ENCODE data around the gene RBBP8NL. TPM values are rescaled to one million over a fixed set of nuclear protein-coding genes. Genes with fewer than 3 reads are reported as not detected.
A peak's percentile ranks its signal among the peaks of the same experiment; 100 is the strongest.

The RBBP8NL gene
- total RNA-seq, 6 experiments from 2014 or later = not detected

DNA sequence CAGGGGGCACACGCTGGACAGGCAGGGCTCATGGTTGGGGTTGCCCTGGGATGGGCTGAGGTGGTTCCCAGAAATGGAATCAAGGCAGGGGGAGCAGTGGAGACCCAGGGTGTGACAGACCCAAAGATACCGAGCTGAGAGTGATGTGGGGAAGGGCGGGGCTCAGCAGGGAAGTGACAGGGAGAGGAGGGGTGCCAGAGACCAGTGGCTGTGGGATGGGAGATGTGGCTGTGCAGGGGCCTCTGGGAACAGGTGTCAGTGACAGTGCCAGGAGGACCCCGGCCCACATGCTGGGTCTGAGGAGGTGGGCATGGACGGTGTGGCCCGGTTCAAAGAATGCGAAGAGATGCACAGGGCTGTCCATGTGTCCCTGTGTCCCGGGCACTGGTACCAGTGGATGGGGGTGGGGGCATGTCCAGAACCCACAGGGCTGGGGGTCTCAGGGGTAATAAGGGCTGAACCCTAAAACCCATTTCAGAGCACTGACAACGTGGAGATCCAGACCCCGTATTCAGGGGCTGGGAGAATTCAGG is 21.3 kb downstream of the RBBP8NL start:
- TF ChIP-seq, protein P1, sequence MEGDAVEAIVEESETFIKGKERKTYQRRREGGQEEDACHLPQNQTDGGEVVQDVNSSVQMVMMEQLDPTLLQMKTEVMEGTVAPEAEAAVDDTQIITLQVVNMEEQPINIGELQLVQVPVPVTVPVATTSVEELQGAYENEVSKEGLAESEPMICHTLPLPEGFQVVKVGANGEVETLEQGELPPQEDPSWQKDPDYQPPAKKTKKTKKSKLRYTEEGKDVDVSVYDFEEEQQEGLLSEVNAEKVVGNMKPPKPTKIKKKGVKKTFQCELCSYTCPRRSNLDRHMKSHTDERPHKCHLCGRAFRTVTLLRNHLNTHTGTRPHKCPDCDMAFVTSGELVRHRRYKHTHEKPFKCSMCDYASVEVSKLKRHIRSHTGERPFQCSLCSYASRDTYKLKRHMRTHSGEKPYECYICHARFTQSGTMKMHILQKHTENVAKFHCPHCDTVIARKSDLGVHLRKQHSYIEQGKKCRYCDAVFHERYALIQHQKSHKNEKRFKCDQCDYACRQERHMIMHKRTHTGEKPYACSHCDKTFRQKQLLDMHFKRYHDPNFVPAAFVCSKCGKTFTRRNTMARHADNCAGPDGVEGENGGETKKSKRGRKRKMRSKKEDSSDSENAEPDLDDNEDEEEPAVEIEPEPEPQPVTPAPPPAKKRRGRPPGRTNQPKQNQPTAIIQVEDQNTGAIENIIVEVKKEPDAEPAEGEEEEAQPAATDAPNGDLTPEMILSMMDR (IDR thresholded peaks at IDR 0.05) = no peak
- no peaks in the 10 kb centered on the region for H3K9me3 Mint-ChIP-seq
- H3K36me3 Mint-ChIP-seq (ENCODE audit: low read depth) = no peaks in the 10 kb centered on the region
- H3K27ac Mint-ChIP-seq = no peak overlapping the region; the same call in 1 of the 2 replicates
- peaks cover 11% of the 10 kb centered on the region for H3K4me1 Mint-ChIP-seq (ENCODE audit: low read depth)
- peak overlapping the region; percentile 81 for H3K4me3 Mint-ChIP-seq
- no peaks in the 10 kb centered on the region; the same call in none of the 2 replicates for H3K27me3 Mint-ChIP-seq (ENCODE audit: insufficient read depth)
- DNase-seq = no peak

DNA sequence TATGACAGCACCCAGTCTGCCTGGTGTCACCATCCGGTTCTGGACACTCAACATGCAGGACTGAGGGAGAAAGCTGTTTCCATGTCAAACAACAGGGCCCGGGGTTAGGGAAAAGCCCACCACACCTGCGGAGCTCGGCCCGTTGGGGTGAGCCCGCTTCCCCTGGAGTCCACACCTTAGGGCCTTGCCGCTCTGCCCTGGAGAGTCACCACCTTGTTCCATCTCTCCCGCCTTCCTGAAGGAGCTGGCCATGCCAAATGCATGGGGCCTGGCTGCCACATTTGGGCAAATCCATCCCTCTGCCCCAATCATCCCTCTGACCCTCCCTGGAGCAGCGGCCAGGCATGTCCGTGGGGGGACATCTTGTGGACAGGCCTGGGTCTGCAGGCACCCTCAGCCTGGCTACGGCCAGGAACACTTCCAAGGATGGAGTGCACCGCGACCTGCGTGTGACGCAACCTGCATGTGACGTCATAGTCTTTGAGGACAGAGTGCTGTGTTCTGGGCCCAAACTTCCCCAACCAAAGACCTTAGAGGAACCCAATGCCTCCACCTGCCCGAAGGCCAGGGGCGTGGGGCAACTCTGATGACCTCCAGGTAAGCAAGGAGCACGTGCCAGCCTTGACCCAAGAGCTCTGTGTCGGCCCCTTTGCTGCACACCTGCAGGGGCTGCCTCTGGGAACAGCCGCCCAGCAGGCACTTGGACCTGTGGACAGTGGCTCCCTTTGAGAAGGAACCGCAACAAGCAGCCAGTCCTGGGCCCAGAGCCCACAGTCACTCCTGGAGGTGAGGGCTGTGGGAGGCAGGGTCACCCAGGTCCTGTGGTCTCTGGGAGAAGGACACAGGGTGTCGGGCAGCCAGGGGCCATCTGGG is 22.0 kb downstream of the RBBP8NL start:
- Mint-ChIP-seq H3K4me1 (ENCODE audit: low read depth) (peaks cover 11% of the 10 kb centered on the region), H3K4me3 (peak overlapping the region; percentile 81), H3K36me3 (ENCODE audit: low read depth) (no peaks in the 10 kb centered on the region), H3K27ac (no peak overlapping the region; the same call in 1 of the 2 replicates), H3K9me3 (no peaks in the 10 kb centered on the region), H3K27me3 (ENCODE audit: insufficient read depth) (no peaks in the 10 kb centered on the region; the same call in none of the 2 replicates)
- DNase-seq = peak; percentile 37
- TF ChIP-seq, protein P1 (IDR thresholded peaks at IDR 0.05) = peak; percentile 63; the same call in 1 of the 2 replicates

DNA sequence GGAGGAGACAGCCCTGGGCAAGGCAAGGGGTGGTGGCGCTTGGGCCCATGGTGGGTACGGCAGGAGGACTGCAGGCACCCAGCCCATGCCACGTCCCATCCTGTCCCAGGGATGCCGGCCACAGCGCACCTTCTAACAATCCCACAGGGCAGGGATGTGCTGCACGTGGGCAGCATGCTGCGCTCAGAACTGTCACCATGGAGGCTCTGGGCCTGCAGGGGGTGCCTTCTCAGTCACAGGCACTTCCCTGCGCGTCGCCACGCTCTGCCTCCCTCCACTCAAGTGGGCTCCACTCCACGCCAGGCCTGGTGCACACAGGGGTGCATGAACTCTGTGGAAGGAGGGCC is 22.6 kb downstream of the RBBP8NL start:
- no peak for DNase-seq
- Mint-ChIP-seq H3K4me1 (ENCODE audit: low read depth) (peaks cover 11% of the 10 kb centered on the region), H3K4me3 (no peak overlapping the region), H3K27ac (no peak overlapping the region), H3K9me3 (no peaks in the 10 kb centered on the region), H3K36me3 (ENCODE audit: low read depth) (no peaks in the 10 kb centered on the region), H3K27me3 (ENCODE audit: insufficient read depth) (no peaks in the 10 kb centered on the region; the same call in none of the 2 replicates)
- TF ChIP-seq, protein P1 (IDR thresholded peaks at IDR 0.05) = no peak

DNA sequence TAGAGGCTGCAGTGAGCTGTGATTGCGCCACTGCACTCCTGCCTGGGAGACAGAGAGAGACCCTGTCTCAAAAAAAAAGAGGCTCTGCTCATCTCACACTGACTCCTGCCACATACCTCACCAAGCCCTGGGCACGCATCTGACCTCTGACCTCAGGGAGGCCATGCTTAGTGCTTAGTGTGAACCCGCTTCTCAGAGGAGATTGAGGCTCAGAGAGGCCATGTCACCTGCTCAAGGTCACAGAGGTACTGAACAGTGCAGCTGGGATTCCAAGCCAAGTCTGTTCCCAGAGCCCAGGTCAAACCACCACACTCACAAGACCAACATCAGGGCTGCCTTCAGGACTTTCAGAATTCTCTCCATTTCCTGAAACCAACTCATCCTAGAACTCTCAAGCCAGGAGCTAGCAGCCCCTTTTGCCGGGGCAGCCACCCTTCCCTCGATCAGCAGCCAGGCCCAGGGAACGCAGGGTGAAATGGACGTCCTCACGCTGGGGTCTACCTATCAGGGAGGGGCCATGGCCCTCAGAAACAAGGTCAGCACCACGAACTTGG is 23.1 kb downstream of the RBBP8NL start:
- H3K27ac Mint-ChIP-seq = no peak overlapping the region
- no peak for DNase-seq
- peaks cover 11% of the 10 kb centered on the region for H3K4me1 Mint-ChIP-seq (ENCODE audit: low read depth)
- TF ChIP-seq, protein P1 (IDR thresholded peaks at IDR 0.05) = no peak
- H3K9me3 Mint-ChIP-seq = no peaks in the 10 kb centered on the region
- H3K36me3 Mint-ChIP-seq (ENCODE audit: low read depth) = no peaks in the 10 kb centered on the region
- no peak overlapping the region for H3K4me3 Mint-ChIP-seq
- H3K27me3 Mint-ChIP-seq (ENCODE audit: insufficient read depth) = no peaks in the 10 kb centered on the region; the same call in 1 of the 2 replicates

DNA sequence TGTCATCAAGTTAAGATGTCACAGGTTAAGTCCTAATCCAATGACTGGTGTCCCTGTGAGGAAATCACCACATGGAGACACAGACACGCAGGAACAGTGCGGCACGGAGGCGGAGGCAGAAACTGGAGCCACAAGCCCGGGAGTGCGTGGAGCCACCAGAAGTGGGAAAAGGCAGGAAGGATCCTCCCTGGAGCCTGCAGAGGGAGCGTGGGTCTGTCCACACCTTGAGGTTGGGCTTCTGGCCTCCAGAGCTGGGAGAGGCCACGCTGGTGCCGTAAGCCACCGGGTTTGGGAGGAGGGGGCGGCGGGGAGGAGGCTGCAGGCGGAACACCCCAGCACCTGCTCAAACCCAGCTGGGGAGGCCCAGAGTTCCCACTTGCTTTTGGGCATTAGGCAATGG is 24.0 kb downstream of the RBBP8NL start:
- TF ChIP-seq, protein P1 (IDR thresholded peaks at IDR 0.05) = no peak
- H3K9me3 Mint-ChIP-seq = no peaks in the 10 kb centered on the region
- H3K27ac Mint-ChIP-seq = no peak overlapping the region
- no peak overlapping the region for H3K4me3 Mint-ChIP-seq
- no peaks in the 10 kb centered on the region; the same call in 1 of the 2 replicates for H3K27me3 Mint-ChIP-seq (ENCODE audit: insufficient read depth)
- no peaks in the 10 kb centered on the region for H3K36me3 Mint-ChIP-seq (ENCODE audit: low read depth)
- H3K4me1 Mint-ChIP-seq (ENCODE audit: low read depth) = peaks cover 11% of the 10 kb centered on the region
- no peak for DNase-seq
